Glutamatergic neuron (in vitro differentiated cells): ENCODE results near the gene TIE1. TPM values are rescaled to one million over a fixed set of nuclear protein-coding genes. Genes with fewer than 3 reads are reported as not detected.

Experiments
- DNase-seq: peaks from one replicate; pipeline ENCODE4 v3.0.0; 2022
- H3K27ac Mint-ChIP-seq: one replicate; pipeline ENCODE4 v1.8.0; 2020; ENCODE audit warnings: mild to moderate bottlenecking, mixed read lengths, inconsistent platforms; ENCODE audit not compliant: unreplicated experiment
- H3K27me3 Mint-ChIP-seq: one replicate; pipeline ENCODE4 v1.8.0; 2020; ENCODE audit warnings: mild to moderate bottlenecking, moderate library complexity, mixed read lengths, inconsistent platforms; ENCODE audit not compliant: unreplicated experiment
- H3K36me3 Mint-ChIP-seq: one replicate; pipeline ENCODE4 v1.8.0; 2020; ENCODE audit warnings: mild to moderate bottlenecking, mixed read lengths, inconsistent platforms; ENCODE audit not compliant: unreplicated experiment
- H3K4me1 Mint-ChIP-seq: one replicate; pipeline ENCODE4 v1.8.0; 2020; ENCODE audit warnings: mild to moderate bottlenecking, low read depth, mixed read lengths, inconsistent platforms; ENCODE audit not compliant: unreplicated experiment
- H3K4me3 Mint-ChIP-seq: one replicate; pipeline ENCODE4 v1.8.0; 2020; ENCODE audit warnings: mild to moderate bottlenecking, mixed read lengths, inconsistent platforms; ENCODE audit not compliant: unreplicated experiment
- H3K9me3 Mint-ChIP-seq: one replicate; pipeline ENCODE4 v1.8.0; 2020; ENCODE audit warnings: mild to moderate bottlenecking, moderate library complexity, mixed read lengths, inconsistent platforms; ENCODE audit not compliant: unreplicated experiment
- CTCF ChIP-seq: fragments of 200-600 bp; sonication (generic); IDR thresholded peaks from one replicate; pipeline ENCODE4 v1.5.0; 2021; ENCODE audit not compliant: partially characterized antibody, unreplicated experiment
- total RNA-seq: library from RNA; stranded (reverse); fragmentation: NEBNext Ultra II Directional; extraction: Animal tissue kit (Norgen Biotek cat#: 25700); gene quantifications from one replicate; pipeline ENCODE4 v1.2.1, GENCODE V29; 2021; ENCODE audit not compliant: unreplicated experiment

TIE1 gene
- total RNA-seq, 1 donor from 2014 or later = 11.3 TPM

- Mint-ChIP-seq H3K36me3 (no peaks in the 10 kb centered on the region), H3K9me3 (peaks cover 20% of the 10 kb centered on the region), H3K27ac (peak overlapping the region; percentile 98), H3K4me3 (peak overlapping the region; percentile 78), H3K4me1 (peaks cover 24% of the 10 kb centered on the region), H3K27me3 (peaks cover 17% of the 10 kb centered on the region)
- TF ChIP-seq CTCF = no peak
- peak; percentile 74 for DNase-seq
These were observed 17.2 kb downstream of the TIE1 start for GRCh38 chr1:43317817-43318471.

GRCh38 chr1:43318831-43319230 lies 18.0 kb downstream of the TIE1 start:
- H3K9me3 Mint-ChIP-seq = peaks cover 20% of the 10 kb centered on the region
- no peak overlapping the region for H3K4me3 Mint-ChIP-seq
- TF ChIP-seq CTCF = no peak
- peaks cover 17% of the 10 kb centered on the region for H3K27me3 Mint-ChIP-seq
- H3K4me1 Mint-ChIP-seq = peaks cover 24% of the 10 kb centered on the region
- no peaks in the 10 kb centered on the region for H3K36me3 Mint-ChIP-seq
- peak overlapping the region; percentile 98 for H3K27ac Mint-ChIP-seq
- DNase-seq = no peak

DNA sequence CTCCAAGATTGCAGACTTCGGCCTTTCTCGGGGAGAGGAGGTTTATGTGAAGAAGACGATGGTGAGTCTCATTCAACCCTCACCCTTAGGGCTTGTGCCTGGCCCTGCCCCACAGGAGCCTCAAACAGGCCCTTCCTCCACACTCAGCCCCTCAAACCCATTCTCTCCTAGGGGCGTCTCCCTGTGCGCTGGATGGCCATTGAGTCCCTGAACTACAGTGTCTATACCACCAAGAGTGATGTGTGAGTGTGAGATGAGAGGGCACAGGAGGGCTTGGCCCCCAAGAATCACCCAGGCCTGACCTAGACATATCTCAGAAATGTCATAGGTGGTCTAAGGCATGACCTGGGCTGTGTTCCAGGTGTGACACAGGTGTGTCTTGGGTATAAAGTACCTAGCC lies 18.5 kb downstream of the TIE1 start:
- TF ChIP-seq CTCF = no peak
- H3K27ac Mint-ChIP-seq = peak overlapping the region; percentile 98
- H3K27me3 Mint-ChIP-seq = peaks cover 17% of the 10 kb centered on the region
- H3K9me3 Mint-ChIP-seq = peaks cover 19% of the 10 kb centered on the region
- H3K36me3 Mint-ChIP-seq = peaks cover 4% of the 10 kb centered on the region
- peaks cover 24% of the 10 kb centered on the region for H3K4me1 Mint-ChIP-seq
- H3K4me3 Mint-ChIP-seq = no peak overlapping the region
- DNase-seq = no peak

- H3K36me3 Mint-ChIP-seq = peaks cover 9% of the 10 kb centered on the region
- H3K27ac Mint-ChIP-seq = no peak overlapping the region
- peaks cover 24% of the 10 kb centered on the region for H3K4me1 Mint-ChIP-seq
- no peak for TF ChIP-seq CTCF
- H3K27me3 Mint-ChIP-seq = peaks cover 16% of the 10 kb centered on the region
- peaks cover 20% of the 10 kb centered on the region for H3K9me3 Mint-ChIP-seq
- no peak overlapping the region for H3K4me3 Mint-ChIP-seq
- no peak for DNase-seq
These were observed 19.0 kb downstream of the TIE1 start for GRCh38 chr1:43319766-43320165.

DNA sequence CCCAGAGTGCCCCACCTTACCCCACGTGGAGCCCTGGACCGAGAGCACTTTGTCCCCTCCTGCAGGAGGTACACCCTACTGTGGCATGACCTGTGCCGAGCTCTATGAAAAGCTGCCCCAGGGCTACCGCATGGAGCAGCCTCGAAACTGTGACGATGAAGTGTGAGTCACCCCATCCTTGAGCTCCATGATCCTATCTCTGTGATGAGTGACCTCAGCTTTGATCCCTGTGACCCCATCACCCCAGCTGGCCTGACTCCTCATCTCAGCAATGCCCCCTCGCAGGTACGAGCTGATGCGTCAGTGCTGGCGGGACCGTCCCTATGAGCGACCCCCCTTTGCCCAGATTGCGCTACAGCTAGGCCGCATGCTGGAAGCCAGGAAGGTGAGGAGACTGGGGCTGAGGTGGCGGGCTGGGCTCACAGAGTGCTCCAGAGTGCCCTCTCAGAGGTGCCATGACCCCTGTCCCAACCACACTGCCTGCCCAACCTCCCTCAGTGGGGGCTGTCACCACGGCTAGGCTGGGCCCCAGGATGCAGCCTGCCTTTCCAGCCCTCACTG lies 20.6 kb downstream of the TIE1 start:
- Mint-ChIP-seq H3K4me3 (no peak overlapping the region), H3K9me3 (peaks cover 21% of the 10 kb centered on the region), H3K27ac (no peak overlapping the region), H3K4me1 (peaks cover 18% of the 10 kb centered on the region), H3K36me3 (peaks cover 20% of the 10 kb centered on the region), H3K27me3 (peaks cover 13% of the 10 kb centered on the region)
- TF ChIP-seq CTCF = no peak
- DNase-seq = no peak
